Mucosa of descending colon (tissue), 3 donors: Measurements from ENCODE around the gene HSD17B2. TPM values are rescaled to one million over a fixed set of nuclear protein-coding genes. Genes with fewer than 3 reads are reported as not detected.

ENCODE experiments used
- ATAC-seq: fragments of 200-7000 bp; cut with Tn5 transposase; one replicate; pipeline ENCODE4 v1.9.1; 2020; ENCODE audit warnings: mild to moderate bottlenecking, moderate library complexity
- DNase-seq, 3 donors: peaks; one replicate each; pipeline ENCODE4 v3.0.0-alpha.2; 2020
- H3K36me3 ChIP-seq: fragments of 200-600 bp; one replicate; pipeline ENCODE4 v1.8.0; 2021; ENCODE audit warnings: low read depth, mild to moderate bottlenecking
- H3K4me1 ChIP-seq: fragments of 200-600 bp; one replicate; pipeline ENCODE4 v1.8.0; 2021; ENCODE audit warnings: low read depth, mild to moderate bottlenecking
- H3K4me3 ChIP-seq: fragments of 200-600 bp; one replicate; pipeline ENCODE4 v1.8.0; 2021; ENCODE audit warnings: mild to moderate bottlenecking
- H3K9me3 ChIP-seq: fragments of 200-600 bp; one replicate; pipeline ENCODE4 v1.8.0; 2021; ENCODE audit warnings: mild to moderate bottlenecking
- intact Hi-C, 2 donors: fragments of 100-400 bp; cut with DNase I in 1 of 2; cut with micrococcal nuclease in 1 of 2; formaldehyde crosslinking; loops; one replicate each; pipeline versions ENCODE4 v1.11.0 to v1.11.1; 2022; cut with DNase I, micrococcal nuclease
- total RNA-seq, 3 donors: library from RNA; stranded (reverse); fragmentation: NEBNext Ultra II Directional in 2 of 3; extraction: Animal tissue kit (Norgen Biotek cat#: 25700) in 2 of 3; gene quantifications; one replicate each; pipeline versions ENCODE4 v1.2.1 to v1.2.4, GENCODE V29; 2021 to 2023
- TF ChIP-seq, protein P1 (sequence below): fragments of 200-600 bp; IDR thresholded peaks from one replicate; pipeline ENCODE4 v1.8.0; 2022; ENCODE audit warnings: antibody characterized with exemption, mild to moderate bottlenecking
- donor health status: DM: no; HTN: no; CAD: no; lungs with moderate emphysema.
- donor health status: DM: no; HTN: no; CAD: no.
- donor health status: DM: no; HTN: yes; CAD: no.

Gene HSD17B2
- total RNA-seq, 3 donors from 2014 or later = 38.6 to 211 (median 45.5) TPM

DNA sequence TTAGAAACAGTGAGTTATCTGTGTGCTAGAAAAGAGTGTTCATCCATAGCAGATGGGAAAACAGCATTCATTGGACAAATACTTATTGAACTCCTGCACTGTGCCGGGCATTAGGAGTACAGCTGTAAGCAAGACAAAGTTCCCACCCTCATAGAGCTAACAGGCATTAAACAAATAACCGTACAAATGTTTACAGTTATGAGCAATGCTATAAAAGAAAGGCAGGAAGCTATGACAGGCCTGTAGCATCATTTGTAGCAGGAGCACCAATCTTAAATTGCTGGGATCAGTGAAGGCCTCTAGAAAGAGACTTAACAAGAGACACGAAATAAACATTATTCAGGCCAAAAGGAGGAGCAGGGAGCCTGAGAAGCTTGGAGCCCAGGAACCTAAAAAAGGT, 39.4 kb upstream of the HSD17B2 start:
- ATAC-seq (peak; percentile 39), DNase-seq (no peak)
- intact Hi-C loops = no loop called here
- Histone ChIP-seq H3K4me3 (no peak overlapping the region), H3K4me1 (no peaks in the 10 kb centered on the region), H3K9me3 (no peaks in the 10 kb centered on the region), H3K36me3 (no peaks in the 10 kb centered on the region)
- TF ChIP-seq, protein P1, sequence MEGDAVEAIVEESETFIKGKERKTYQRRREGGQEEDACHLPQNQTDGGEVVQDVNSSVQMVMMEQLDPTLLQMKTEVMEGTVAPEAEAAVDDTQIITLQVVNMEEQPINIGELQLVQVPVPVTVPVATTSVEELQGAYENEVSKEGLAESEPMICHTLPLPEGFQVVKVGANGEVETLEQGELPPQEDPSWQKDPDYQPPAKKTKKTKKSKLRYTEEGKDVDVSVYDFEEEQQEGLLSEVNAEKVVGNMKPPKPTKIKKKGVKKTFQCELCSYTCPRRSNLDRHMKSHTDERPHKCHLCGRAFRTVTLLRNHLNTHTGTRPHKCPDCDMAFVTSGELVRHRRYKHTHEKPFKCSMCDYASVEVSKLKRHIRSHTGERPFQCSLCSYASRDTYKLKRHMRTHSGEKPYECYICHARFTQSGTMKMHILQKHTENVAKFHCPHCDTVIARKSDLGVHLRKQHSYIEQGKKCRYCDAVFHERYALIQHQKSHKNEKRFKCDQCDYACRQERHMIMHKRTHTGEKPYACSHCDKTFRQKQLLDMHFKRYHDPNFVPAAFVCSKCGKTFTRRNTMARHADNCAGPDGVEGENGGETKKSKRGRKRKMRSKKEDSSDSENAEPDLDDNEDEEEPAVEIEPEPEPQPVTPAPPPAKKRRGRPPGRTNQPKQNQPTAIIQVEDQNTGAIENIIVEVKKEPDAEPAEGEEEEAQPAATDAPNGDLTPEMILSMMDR = no peak

DNA sequence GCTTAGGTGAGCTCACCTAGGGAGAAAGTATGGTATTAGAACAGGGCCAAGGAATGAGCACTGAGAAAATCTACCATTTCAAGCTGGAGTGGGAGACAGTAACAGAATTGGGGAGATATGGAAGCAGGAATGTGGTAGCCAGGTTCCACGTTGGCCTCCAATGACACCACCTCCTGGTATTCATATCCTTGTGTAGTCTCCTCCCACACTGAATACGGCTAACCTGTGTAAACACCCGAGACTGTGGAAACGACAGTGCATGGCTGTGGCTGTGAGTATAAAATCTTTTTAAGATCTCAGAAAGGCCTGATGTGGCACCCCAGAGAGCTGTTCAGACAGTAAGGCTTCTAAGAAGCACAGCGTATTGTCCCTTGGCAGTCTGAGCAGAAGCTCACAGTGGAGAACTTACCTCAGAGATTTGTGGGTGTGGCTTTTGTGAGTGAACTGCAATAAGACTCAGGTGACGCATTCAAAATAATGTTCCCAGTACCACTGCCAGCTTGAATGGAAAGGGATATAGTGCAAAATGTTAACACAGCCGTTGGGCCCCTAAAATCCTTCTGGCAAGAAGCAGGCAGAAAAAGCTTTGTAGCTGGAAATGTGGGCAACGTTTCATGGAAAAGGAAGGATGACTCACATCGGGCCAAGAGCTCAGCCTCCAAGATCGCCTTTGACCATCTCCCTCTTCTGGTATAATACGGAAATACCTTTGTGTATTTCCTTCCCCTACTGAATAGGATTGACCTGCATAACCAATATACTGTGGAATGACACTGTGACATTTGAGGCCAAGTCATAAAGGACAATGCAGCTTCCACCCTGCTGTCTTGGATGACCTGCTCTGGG, 38.2 kb upstream of the HSD17B2 start:
- TF ChIP-seq, protein P1 = no peak
- ATAC-seq (peak; percentile 42), DNase-seq (no peak)

DNA sequence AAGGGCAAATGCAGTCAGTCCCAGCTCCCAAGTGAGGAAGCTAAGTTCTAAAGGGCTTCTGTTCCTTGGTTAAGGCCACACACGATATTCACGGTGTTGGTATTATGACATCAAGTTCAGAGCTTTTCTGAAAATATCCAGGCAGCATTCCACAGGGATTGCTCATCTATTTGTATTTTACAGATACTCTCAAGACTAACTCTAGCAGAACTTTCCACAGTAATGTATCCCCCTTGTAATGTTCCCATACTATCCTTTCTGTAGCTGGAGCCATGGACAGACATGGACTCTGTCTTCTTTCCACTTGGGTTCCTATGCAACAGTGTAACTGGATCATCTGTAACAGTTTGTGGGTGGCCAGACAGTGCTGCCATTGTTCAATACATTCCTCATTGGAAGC, 37.3 kb upstream of the HSD17B2 start:
- intact Hi-C loops = no loop called here
- H3K4me1 ChIP-seq = no peaks in the 10 kb centered on the region
- no peak overlapping the region for H3K4me3 ChIP-seq
- ATAC-seq (peak; percentile 23), DNase-seq (no peak)
- H3K36me3 ChIP-seq = no peaks in the 10 kb centered on the region
- H3K9me3 ChIP-seq = no peaks in the 10 kb centered on the region
- TF ChIP-seq, protein P1 = no peak

More for the DNA sequence above, 38.2 kb upstream of the HSD17B2 start:
- H3K36me3 ChIP-seq = no peaks in the 10 kb centered on the region
- intact Hi-C loops = no loop called here
- H3K9me3 ChIP-seq = no peaks in the 10 kb centered on the region
- H3K4me1 ChIP-seq = no peaks in the 10 kb centered on the region
- H3K4me3 ChIP-seq = no peak overlapping the region

DNA sequence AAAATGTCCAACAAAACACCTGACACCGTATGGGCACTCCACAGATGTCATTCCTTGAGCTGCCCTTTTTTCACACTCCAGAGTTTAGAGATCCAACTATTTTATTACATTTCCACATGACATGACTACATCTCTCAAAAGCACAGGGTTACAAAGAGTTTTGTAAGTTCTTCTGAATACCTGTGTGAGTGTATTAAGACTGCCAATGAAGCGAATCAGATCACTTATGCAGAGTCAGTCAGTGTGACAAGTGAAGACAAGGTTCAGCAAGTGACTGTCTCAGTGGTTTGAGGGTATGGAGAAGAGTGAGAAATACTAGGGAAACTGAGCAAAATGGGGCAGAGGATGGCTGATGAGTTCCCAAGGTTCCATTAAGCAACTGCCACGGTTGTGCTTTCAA, 32.2 kb upstream of the HSD17B2 start:
- DNase-seq (no peak), ATAC-seq (no peak)
- no peaks in the 10 kb centered on the region for H3K4me1 ChIP-seq
- intact Hi-C loops = no loop called here
- no peaks in the 10 kb centered on the region for H3K36me3 ChIP-seq
- TF ChIP-seq, protein P1 = no peak
- no peak overlapping the region for H3K4me3 ChIP-seq
- no peaks in the 10 kb centered on the region for H3K9me3 ChIP-seq

DNA sequence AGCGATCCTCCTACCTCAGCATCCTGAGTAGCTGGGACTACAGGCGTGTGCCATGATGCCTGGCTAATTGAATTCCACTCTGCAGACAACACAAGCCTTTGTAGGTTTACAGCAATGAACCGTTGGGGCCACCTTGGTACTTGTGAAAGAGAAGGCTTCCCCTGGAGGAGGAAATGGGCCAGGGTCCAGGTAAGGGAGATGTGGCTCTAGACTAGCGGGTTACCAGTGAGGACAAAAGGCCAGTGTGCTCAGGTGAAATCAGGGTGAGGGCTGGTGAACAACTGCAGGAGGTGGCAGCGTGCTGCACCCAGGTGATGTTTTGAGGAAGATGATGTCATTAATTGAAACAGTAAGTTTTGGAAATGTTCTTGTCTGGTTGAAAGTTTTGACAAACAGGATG, 30.5 kb upstream of the HSD17B2 start:
- DNase-seq (no peak), ATAC-seq (no peak)
- Histone ChIP-seq H3K9me3 (peaks cover 8% of the 10 kb centered on the region), H3K4me3 (no peak overlapping the region), H3K36me3 (no peaks in the 10 kb centered on the region), H3K4me1 (no peaks in the 10 kb centered on the region)
- TF ChIP-seq, protein P1 = no peak
- intact Hi-C loops = no loop called here
